Activated CD4-positive, alpha-beta memory T cell treated with anti-CD3 and anti-CD28 coated beads for 36 hours (primary cell): ENCODE data around the gene PAGR1. TPM values are rescaled to one million over a fixed set of nuclear protein-coding genes. Genes with fewer than 3 reads are reported as not detected.

Source experiments
- CTCF ChIA-PET: fragments of 350-600 bp; sonication (Branson Sonifier 250); formaldehyde crosslinking; loops from one replicate; lab custom pipeline; 2021; ENCODE audit warnings: antibody characterized with exemption, inconsistent platforms; lab: Charles Lee
- POLR2A ChIA-PET: fragments of 350-600 bp; sonication (Branson Sonifier 250); formaldehyde crosslinking; loops from one replicate; lab custom pipeline; 2021; ENCODE audit warnings: antibody characterized with exemption; lab: Charles Lee
- DNase-seq: peaks from one replicate; pipeline ENCODE4 v3.0.0-alpha.2; 2020
- H3K27ac Mint-ChIP-seq: one replicate; pipeline ENCODE4 v1.8.0; 2021; ENCODE audit warnings: mixed read lengths
- H3K27me3 Mint-ChIP-seq: one replicate; pipeline ENCODE4 v1.8.0; 2021; ENCODE audit warnings: mixed read lengths
- H3K36me3 Mint-ChIP-seq: one replicate; pipeline ENCODE4 v1.8.0; 2021; ENCODE audit warnings: mixed read lengths
- H3K4me1 Mint-ChIP-seq: one replicate; pipeline ENCODE4 v1.8.0; 2021; ENCODE audit warnings: low read depth, mixed read lengths
- H3K4me3 Mint-ChIP-seq: one replicate; pipeline ENCODE4 v1.8.0; 2021; ENCODE audit warnings: mild to moderate bottlenecking, mixed read lengths
- H3K9me3 Mint-ChIP-seq: one replicate; pipeline ENCODE4 v1.8.0; 2021; ENCODE audit warnings: mixed read lengths
- intact Hi-C: fragments of 100-400 bp; cut with micrococcal nuclease; formaldehyde crosslinking; loops from one replicate; pipeline ENCODE4 v1.15.1; 2023
- total RNA-seq, 2 experiments: library from RNA; stranded (reverse); gene quantifications; one replicate each; pipeline ENCODE4 v1.2.3, GENCODE V29; 2021

The PAGR1 gene
- total RNA-seq, 2 experiments from 2014 or later: 21.9 to 24.0 TPM

DNA sequence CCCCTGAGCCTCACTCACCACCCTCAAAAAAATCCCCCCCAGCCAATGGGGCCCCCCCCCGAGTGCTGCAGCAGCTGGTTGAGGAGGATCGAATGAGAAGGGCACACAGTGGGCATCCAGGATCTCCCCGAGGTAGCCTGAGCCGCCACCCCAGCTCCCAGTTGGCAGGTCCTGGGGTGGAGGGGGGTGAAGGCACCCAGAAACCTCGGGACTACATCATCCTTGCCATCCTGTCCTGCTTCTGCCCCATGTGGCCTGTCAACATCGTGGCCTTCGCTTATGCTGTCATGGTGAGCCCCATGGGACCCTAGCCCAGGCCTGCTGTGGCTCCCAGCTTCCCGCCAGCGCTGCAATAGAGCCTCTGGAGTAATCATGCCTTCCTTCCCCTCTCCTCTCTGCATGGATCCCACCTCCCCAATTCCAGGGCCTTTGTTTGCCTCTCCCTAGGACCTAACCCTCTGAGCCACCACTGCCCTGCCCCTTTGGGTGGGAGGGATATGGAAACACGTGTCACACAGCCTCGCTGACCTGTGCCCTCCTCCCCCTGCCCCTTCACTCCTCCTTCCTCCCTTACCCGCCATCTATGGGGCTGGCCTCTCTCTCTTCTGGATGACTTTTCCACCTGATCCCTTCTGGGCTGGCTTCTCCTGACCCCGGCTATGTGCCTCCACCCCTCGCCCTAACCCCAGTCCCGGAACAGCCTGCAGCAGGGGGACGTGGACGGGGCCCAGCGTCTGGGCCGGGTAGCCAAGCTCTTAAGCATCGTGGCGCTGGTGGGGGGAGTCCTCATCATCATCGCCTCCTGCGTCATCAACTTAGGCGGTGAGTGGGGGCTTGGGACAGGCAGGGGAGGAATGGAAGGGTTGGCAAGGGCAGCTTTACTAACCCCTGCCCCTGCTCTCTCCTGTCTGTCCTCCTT lies 2.0 kb upstream of the PAGR1 start:
- H3K36me3 Mint-ChIP-seq: peaks cover 33% of the 10 kb centered on the region
- POLR2A ChIA-PET: interaction anchor here (1.4 to 1.6 kb wide), 2 partner anchors 12 to 35 kb away, joined by 5 read pairs; no protein-coding TSS in a partner anchor
- H3K4me3 Mint-ChIP-seq: peak overlapping the region; percentile 7
- peaks cover 46% of the 10 kb centered on the region for H3K4me1 Mint-ChIP-seq
- no peak for DNase-seq
- peak overlapping the region; percentile 3 for H3K27ac Mint-ChIP-seq
- no peaks in the 10 kb centered on the region for H3K27me3 Mint-ChIP-seq
- no peaks in the 10 kb centered on the region for H3K9me3 Mint-ChIP-seq
- CTCF ChIA-PET: no interaction called here
- intact Hi-C loops: no loop called here

DNA sequence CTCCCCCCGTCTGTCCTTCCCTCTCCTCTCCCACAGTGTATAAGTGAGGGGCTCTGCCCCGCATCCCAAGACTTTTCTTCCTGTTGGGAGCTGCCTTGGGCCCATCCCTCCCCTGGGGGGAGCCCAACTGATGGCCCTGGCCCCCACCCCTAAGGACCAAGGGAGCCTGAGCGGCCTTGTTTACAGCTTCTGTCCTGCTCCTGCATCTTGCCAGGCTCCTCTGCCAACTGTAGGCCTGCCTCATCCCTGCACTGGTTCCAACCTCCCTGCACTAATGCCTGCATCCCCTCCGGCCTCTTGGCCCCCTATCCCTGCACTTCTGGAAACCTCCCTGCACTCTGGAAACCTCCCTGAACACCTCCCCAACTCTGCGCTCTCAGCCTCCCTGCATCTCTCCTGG lies 1.4 kb upstream of the PAGR1 start:
- Mint-ChIP-seq H3K4me1 (peaks cover 49% of the 10 kb centered on the region), H3K36me3 (peaks cover 35% of the 10 kb centered on the region), H3K27ac (peak overlapping the region; percentile 90), H3K9me3 (no peaks in the 10 kb centered on the region), H3K27me3 (no peaks in the 10 kb centered on the region), H3K4me3 (peak overlapping the region; percentile 98)
- no peak for DNase-seq
- POLR2A ChIA-PET: interaction anchor here (1.4 kb wide), 1 partner anchor 34 kb away, joined by 5 read pairs; no protein-coding TSS in a partner anchor
- CTCF ChIA-PET: no interaction called here
- intact Hi-C loops: no loop called here

DNA sequence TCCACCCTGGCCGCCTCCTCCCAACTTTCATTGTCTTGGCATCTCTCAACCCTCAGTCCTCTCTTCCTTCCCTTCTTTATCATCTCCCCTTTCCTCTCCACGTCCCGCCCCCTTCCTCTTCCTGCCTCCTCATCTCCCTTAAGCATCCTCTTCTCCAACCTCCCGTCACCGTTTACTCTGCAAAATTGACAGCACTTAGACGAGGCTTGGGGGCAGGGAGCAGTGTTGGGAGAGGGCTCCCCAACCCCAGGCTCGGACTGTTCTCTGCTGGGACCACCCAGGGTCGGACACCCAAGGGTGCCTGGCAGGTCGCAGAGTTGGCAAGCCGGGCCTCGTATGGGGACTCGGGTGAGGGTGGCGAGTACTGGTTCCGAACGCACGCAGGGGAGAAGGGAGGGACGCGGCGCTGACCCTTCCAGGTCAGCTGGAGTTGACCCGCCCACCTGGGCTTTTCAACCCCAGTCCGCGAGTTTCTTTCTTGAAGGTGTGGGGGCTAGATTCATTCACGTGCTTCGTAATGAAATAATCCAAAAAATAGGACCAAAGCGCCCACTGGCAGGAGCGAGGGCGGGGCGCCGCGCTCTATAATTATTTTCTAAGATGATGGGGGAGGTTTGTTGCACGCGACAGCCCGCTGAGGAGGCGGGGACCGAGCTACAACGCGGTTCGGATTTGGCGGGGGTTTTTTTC lies 775 bp upstream of the PAGR1 start:
- DNase-seq: peak; percentile 67
- intact Hi-C loops: no loop called here
- H3K27ac Mint-ChIP-seq: peak overlapping the region; percentile 90
- H3K36me3 Mint-ChIP-seq: peaks cover 35% of the 10 kb centered on the region
- CTCF ChIA-PET: interaction anchor here (0.5 to 6.7 kb wide), 20 partner anchors 8 to 225 kb away, joined by 3 to 79 read pairs (median 4); partner anchors contain the start of genes KIF22, MAZ, QPRT and TAOK2
- H3K4me1 Mint-ChIP-seq: peaks cover 50% of the 10 kb centered on the region
- peak overlapping the region; percentile 98 for H3K4me3 Mint-ChIP-seq
- POLR2A ChIA-PET: interaction anchor here (1.0 to 7.9 kb wide), 5 partner anchors 7 to 115 kb away, joined by 4 to 84 read pairs (median 12); partner anchors contain the start of genes KIF22 and MAZ
- H3K27me3 Mint-ChIP-seq: no peaks in the 10 kb centered on the region
- H3K9me3 Mint-ChIP-seq: no peaks in the 10 kb centered on the region

DNA sequence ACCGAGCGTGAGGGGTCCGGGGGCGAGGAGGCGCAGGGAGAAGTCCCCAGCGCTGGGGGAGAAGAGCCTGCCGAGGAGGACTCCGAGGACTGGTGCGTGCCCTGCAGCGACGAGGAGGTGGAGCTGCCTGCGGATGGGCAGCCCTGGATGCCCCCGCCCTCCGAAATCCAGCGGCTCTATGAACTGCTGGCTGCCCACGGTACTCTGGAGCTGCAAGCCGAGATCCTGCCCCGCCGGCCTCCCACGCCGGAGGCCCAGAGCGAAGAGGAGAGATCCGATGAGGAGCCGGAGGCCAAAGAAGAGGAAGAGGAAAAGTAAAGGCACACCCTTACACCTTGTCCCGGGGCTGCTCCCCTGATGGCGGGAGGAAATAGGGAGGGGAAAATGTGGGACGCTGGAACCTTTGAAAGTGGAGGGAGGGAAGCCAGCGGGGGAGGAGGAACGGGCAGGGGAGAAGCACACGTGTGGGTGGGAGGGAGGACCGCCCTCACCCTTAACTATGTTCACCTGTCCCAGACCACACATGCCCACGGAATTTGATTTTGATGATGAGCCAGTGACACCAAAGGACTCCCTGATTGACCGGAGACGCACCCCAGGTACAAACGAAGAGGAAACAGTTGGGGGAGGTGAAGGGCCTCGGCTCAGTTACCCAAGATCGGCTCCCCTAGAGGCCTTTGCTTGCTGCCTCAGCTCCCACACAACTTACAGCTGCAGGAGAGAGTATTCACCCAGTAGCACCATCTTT lies 916 bp downstream of the PAGR1 start:
- peak overlapping the region; percentile 90 for H3K27ac Mint-ChIP-seq
- H3K4me3 Mint-ChIP-seq: peak overlapping the region; percentile 98
- H3K4me1 Mint-ChIP-seq: peaks cover 39% of the 10 kb centered on the region
- peaks cover 38% of the 10 kb centered on the region for H3K36me3 Mint-ChIP-seq
- intact Hi-C loops: loop anchor here (1.0 kb wide), 3 partner anchors 10 to 115 kb away; no protein-coding TSS in a partner anchor
- H3K27me3 Mint-ChIP-seq: no peaks in the 10 kb centered on the region
- CTCF ChIA-PET: interaction anchor here (0.5 to 6.7 kb wide), 14 partner anchors 9 to 215 kb away, joined by 3 to 79 read pairs (median 5); partner anchors contain the start of genes KIF22 and MAZ
- peak; percentile 83 for DNase-seq
- POLR2A ChIA-PET: interaction anchor here (0.8 to 7.9 kb wide), 8 partner anchors 9 to 248 kb away, joined by 3 to 84 read pairs (median 8); partner anchors contain the start of genes ALDOA, KIF22 and MAZ
- H3K9me3 Mint-ChIP-seq: no peaks in the 10 kb centered on the region

DNA sequence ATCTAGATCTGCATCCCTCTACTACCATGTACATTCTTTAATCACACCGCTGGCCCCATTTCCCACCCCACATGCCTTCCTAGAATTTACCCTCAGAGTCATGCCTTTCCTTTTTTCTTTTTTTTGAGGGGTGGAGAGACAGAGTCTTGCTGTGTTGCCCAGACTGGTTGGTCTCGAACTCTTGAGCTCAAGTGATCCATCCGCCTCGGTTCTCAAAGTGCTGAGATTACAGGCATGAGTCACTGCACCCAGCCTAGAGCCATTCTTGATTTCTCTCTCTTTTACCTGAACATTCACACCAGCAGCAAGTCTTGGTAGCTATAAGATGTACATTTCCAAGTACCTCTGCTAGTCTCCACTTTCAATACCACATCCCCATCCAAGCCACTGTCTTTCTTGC lies 2.1 kb downstream of the PAGR1 start:
- no peaks in the 10 kb centered on the region for H3K27me3 Mint-ChIP-seq
- H3K27ac Mint-ChIP-seq: peak overlapping the region; percentile 83
- peaks cover 51% of the 10 kb centered on the region for H3K4me1 Mint-ChIP-seq
- ChIA-PET POLR2A (interaction anchor here (0.9 to 7.9 kb wide), 3 partner anchors 8 to 158 kb away, joined by 3 to 84 read pairs (median 17); partner anchors contain the start of gene MAZ), CTCF (interaction anchor here (0.9 to 6.7 kb wide), 7 partner anchors 9 to 214 kb away, joined by 3 to 79 read pairs (median 7); partner anchors contain the start of genes KIF22 and MAZ)
- intact Hi-C loops: no loop called here
- no peak for DNase-seq
- peaks cover 38% of the 10 kb centered on the region for H3K36me3 Mint-ChIP-seq
- peak overlapping the region; percentile 71 for H3K4me3 Mint-ChIP-seq
- no peaks in the 10 kb centered on the region for H3K9me3 Mint-ChIP-seq

DNA sequence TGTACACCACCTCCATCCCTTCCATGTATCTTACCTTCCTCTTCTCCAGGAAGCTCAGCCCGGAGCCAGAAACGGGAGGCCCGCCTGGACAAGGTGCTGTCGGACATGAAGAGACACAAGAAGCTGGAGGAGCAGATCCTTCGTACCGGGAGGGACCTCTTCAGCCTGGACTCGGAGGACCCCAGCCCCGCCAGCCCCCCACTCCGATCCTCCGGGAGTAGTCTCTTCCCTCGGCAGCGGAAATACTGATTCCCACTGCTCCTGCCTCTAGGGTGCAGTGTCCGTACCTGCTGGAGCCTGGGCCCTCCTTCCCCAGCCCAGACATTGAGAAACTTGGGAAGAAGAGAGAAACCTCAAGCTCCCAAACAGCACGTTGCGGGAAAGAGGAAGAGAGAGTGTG lies 3.6 kb downstream of the PAGR1 start:
- POLR2A ChIA-PET: interaction anchor here (1.1 to 7.9 kb wide), 4 partner anchors 9 to 29 kb away, joined by 3 to 84 read pairs (median 6); partner anchors contain the start of gene MAZ
- peak overlapping the region; percentile 91 for H3K4me3 Mint-ChIP-seq
- DNase-seq: no peak
- CTCF ChIA-PET: interaction anchor here (0.7 to 6.7 kb wide), 9 partner anchors 12 to 233 kb away, joined by 3 to 79 read pairs (median 5); partner anchors contain the start of gene MAZ
- no peaks in the 10 kb centered on the region for H3K9me3 Mint-ChIP-seq
- H3K4me1 Mint-ChIP-seq: peaks cover 56% of the 10 kb centered on the region
- peaks cover 38% of the 10 kb centered on the region for H3K36me3 Mint-ChIP-seq
- intact Hi-C loops: no loop called here
- peak overlapping the region; percentile 98 for H3K27ac Mint-ChIP-seq
- no peaks in the 10 kb centered on the region for H3K27me3 Mint-ChIP-seq

DNA sequence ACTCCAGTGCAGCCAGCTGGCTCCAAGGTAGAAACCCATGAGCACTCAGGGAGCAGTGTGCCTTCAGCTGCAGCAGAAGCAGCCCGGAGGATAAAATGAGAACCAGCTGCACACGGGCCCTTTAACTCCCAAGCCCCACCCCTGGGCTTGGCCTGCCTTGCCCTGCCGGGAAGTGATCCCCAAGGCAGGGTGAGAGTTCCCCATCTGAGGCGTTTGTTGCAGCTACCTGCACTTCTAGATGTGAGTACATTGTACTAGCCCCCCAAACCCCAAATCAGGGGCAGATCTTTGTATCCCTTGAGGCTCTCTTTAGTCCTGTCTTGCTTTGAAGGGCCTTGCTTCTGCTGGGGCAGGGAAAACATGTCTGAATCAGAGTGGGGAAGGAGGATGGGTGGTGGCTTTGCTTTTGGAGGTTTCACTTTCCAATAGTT lies 4.3 kb downstream of the PAGR1 start, which contains the start of gene MVP:
Gene MVP, plus strand, starts transcription at position 192 of the 431 bp plus-strand sequence. CDS start 10,088 bp downstream, outside the sequence.
- ChIA-PET POLR2A (interaction anchor here (0.8 to 7.9 kb wide), 5 partner anchors 8 to 28 kb away, joined by 3 to 84 read pairs (median 4); partner anchors contain the start of gene MAZ), CTCF (interaction anchor here (0.7 to 6.7 kb wide), 12 partner anchors 12 to 233 kb away, joined by 3 to 79 read pairs (median 4); partner anchors contain the start of genes KIF22 and MAZ)
- Mint-ChIP-seq H3K27ac (peak within 1 kb of the TSS; percentile 98), H3K4me1 (peaks cover 57% of the 10 kb centered on the region), H3K9me3 (no peaks in the 10 kb centered on the region), H3K36me3 (peaks cover 38% of the 10 kb centered on the region), H3K27me3 (no peaks in the 10 kb centered on the region), H3K4me3 (peak within 1 kb of the TSS; percentile 91)
- intact Hi-C loops: loop anchor here (1.0 to 10.0 kb wide), 5 partner anchors 29 to 995 kb away; partner anchors contain the start of genes ATXN2L, CDIPT, MYL11 and TBC1D10B
- DNase-seq: peak; percentile 77

DNA sequence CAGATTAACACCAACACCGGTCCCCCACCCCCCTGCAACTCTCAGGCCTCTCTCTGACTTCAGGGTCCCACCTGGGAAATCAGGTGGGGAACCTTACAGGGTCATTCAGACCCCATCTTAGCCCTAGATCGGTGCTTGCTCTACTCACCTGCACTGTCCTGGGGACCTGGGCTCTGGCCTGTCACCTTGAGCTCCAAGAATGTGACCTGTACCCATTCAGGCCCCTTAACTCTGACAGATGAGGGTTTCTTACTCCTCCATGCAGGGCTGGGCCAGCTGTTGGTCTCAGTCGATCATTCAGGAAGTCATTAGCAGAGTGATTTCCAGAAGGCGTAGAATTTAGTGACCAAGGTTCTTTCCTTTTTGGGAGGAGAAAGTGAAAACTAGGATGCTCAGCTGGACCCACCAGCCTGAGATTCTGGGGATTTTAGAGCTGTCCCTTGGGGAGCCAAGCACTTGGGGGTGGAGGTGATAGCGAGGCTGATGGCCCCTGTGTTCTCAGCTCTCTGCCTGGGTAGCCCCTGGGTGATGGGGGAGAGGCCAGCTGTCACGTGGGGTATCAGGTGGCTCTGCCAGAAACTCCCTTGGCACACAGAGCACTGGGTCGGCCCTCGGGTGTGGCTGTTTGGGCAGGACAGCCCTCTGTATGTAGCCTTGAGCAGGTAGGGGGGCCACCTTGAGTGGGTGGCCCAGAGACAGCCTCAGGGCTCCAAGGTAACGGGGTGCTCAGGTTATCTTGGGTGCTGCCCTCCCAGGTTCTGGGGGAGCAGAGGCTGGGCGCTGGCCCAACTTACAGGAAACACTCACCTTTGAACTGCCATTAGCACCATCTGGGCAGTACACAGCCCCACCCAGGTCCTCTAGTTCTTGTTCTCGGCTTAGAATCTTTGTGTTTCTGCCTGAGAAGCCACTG lies 5.0 kb downstream of the PAGR1 start:
- POLR2A ChIA-PET: interaction anchor here (0.8 to 7.9 kb wide), 6 partner anchors 13 to 174 kb away, joined by 3 to 84 read pairs (median 4); partner anchors contain the start of genes HIRIP3 and MAZ
- intact Hi-C loops: loop anchor here (1.0 to 10.0 kb wide), 5 partner anchors 28 to 996 kb away; partner anchors contain the start of genes ATXN2L, CDIPT, MYL11 and TBC1D10B
- peak; percentile 79 for DNase-seq
- CTCF ChIA-PET: interaction anchor here (0.8 to 6.7 kb wide), 8 partner anchors 13 to 232 kb away, joined by 3 to 79 read pairs (median 6); partner anchors contain the start of genes KIF22 and MAZ
- Mint-ChIP-seq H3K4me3 (peak overlapping the region; percentile 91), H3K36me3 (peaks cover 35% of the 10 kb centered on the region), H3K27ac (peak overlapping the region; percentile 98), H3K4me1 (peaks cover 61% of the 10 kb centered on the region), H3K9me3 (no peaks in the 10 kb centered on the region), H3K27me3 (no peaks in the 10 kb centered on the region)

DNA sequence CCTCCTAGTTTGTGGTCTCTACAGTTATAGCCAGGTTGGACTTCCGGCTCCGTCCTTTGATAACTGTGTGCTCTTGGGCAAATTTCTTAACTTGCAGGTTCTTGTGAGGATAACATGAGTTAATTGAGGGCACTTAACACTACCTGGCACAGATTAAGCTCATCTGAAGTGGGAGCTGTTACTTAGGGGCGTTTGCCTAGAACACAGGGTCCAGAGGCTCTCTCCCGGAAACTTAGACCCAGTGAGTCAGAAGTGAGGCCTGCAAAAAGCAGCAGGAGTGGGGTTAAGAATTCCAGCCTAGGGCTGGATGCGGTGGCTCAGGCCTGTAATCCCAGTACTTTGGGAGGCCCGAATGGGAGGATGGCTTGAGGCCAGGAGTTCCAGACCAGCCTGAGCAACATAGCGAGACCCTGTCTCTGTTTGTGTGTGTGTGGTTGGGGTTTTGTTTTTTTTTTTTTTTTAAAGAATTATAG lies 5.7 kb downstream of the PAGR1 start:
- H3K27ac Mint-ChIP-seq: peak overlapping the region; percentile 98
- peaks cover 68% of the 10 kb centered on the region for H3K4me1 Mint-ChIP-seq
- H3K27me3 Mint-ChIP-seq: no peaks in the 10 kb centered on the region
- ChIA-PET CTCF (interaction anchor here (0.6 to 6.7 kb wide), 5 partner anchors 14 to 121 kb away, joined by 3 to 79 read pairs (median 27); partner anchors contain the start of genes KIF22 and MAZ), POLR2A (interaction anchor here (1.0 to 7.9 kb wide), 4 partner anchors 13 to 173 kb away, joined by 3 to 84 read pairs (median 6); partner anchors contain the start of genes HIRIP3, KIF22 and MAZ)
- H3K9me3 Mint-ChIP-seq: no peaks in the 10 kb centered on the region
- H3K36me3 Mint-ChIP-seq: peaks cover 33% of the 10 kb centered on the region
- DNase-seq: no peak
- peak overlapping the region; percentile 91 for H3K4me3 Mint-ChIP-seq
- intact Hi-C loops: loop anchor here (2.0 to 10.0 kb wide), 4 partner anchors 27 to 997 kb away; partner anchors contain the start of genes ATXN2L, MYL11 and TBC1D10B
